Retinal pigment epithelial cell (primary cell): ENCODE measurements around the gene TMEM235.

ENCODE experiments used
- DNase-seq: peaks from one replicate; pipeline ENCODE4 v3.0.0-alpha.2; 2010; ENCODE audit warnings: low read depth
- H3K4me3 ChIP-seq: 2 replicates; pipeline ENCODE4 v1.5.1; 2011; ENCODE audit warnings: mild to moderate bottlenecking, low read length, control low read depth, moderate library complexity
- CTCF ChIP-seq: conservative IDR thresholded peaks from 2 replicates; pipeline ENCODE4 v1.5.1; 2011; ENCODE audit warnings: low read depth, low read length, control low read depth, inconsistent platforms

The TMEM235 gene

DNA sequence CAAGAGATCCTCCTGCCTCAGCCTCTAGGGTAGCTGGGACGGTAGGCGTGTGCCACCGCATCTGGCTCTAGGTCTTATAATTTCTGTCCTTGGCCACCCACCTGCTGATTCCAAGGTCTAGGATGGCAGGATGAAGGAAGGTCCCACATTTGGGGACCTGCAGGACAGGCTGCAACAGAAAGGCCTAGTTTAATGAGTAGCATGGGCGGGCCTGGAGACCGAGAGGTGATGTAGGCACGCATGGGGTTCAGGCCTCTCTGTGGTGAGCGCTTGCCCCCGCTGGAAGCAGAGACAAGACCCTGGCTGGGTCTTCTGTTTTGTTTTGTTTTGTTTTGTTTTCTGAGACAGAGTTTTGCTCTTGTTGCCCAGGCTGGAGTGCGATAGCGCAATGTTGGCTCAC is 33.7 kb downstream of the TMEM235 start:
- no peak for DNase-seq
- no peak overlapping the region for H3K4me3 ChIP-seq
- no peak for TF ChIP-seq CTCF

DNA sequence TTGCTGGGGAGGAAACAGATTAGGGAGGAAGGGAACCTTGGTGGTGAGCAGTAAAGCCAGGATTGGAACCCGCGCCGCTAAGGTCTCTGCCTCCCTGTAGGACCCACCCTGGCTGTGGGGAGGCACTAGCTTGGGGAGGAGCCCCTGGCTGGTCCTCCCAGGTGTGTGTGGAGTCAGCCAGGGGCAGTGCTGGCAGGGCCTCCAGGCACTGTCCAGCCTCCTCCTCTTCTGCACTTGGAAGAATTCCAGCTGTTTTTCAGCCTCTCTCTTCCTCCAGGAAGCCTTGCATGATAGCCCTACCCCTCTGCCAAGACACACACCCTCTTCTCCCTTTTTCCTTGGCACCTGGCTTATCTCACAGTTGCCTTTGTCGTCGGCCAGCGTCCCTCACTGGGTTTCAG is 34.8 kb downstream of the TMEM235 start:
- H3K4me3 ChIP-seq = no peak overlapping the region
- TF ChIP-seq CTCF = no peak
- DNase-seq = no peak

- no peak overlapping the region for H3K4me3 ChIP-seq
- no peak for DNase-seq
- TF ChIP-seq CTCF = no peak
Measured at GRCh38 chr17:78266771-78267170, 35.3 kb downstream of the TMEM235 start.

- no peak for TF ChIP-seq CTCF
- H3K4me3 ChIP-seq = no peak overlapping the region
Measured at GRCh38 chr17:78267253-78268073, 36.0 kb downstream of the TMEM235 start.

DNA sequence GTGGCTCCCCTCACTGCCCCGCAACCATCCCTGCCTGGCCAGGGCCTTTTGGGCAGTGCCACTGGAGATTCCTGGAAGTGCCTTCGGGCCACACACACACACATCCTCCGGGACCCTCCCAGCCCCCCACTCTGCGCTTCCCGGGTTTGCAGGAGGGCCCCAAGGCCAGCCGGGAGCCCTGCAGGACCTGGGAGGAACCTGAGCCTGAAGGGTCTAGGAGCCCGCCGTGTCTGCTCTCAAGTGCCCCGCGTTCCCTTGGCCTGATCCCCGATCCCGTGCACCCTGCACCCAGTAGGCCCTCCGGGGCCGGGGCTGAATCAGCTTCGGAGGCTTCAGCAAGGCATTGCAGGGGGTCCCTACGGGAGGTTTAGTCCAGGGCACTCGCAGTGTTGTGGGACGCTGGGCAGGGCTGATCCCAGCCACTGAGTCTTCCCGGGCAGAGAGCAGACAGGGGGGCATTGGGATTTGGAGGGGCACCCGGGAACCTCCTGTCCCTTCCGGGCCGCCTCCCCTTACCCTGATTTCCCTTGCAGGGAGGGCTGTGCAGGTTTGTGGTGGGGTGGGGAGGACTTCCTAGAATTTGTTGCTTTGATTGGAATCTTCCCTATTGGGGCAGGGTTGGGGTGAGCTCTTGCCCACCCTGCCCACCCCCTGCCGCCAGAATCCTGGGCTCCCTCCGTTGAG is 36.9 kb downstream of the TMEM235 start:
- H3K4me3 ChIP-seq = no peak overlapping the region
- no peak for DNase-seq
- no peak for TF ChIP-seq CTCF

More at GRCh38 chr17:78267253-78268073, 36.0 kb downstream of the TMEM235 start:
- no peak for DNase-seq

DNA sequence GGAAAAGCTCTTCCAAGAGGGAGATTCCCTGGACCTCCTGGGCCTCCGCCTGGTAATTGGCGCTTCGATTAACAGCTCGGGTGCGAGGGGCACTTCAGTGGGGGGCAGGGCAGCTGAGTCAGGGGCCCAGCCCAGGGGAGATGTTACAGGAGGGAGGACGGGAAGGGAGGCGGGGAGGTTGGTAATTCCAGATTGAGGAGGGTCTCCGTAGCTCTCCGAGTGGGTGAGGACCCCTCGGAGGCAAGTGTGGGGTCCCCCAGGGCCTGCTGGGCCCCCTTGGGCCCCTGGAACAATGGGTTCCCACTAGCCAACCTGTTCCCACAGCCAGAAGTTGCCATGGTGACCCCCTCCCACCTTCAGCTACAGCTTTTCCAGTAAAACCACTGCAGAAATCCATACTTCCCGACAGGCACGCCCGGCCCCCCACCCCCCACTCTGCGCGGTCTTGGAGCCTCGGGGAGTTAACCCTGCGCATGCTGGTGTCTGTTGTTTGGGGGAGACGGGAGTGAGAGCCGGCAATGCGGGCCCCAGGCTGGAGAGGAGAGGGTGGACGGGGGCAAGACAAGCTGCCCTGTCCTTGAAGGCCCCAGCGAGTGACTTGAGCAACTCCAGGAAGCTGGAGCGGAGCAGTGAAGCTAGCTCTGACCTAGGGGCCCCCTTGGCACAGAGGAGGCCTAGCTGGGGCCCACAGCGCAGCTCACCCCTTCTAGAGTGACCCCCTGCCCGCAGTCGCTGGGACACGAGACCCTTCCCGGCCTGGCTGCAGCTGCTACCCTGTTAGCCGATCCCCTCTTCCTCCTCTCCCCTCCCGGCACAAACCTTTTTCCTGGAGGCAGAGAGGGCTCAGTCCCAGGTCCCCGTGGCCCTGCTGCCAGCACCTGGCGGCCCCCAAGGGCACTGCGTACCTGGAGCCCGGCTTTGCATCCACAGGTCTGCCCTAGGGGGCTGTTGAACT is 37.8 kb downstream of the TMEM235 start:
- TF ChIP-seq CTCF = no peak
- DNase-seq = no peak
- no peak overlapping the region for H3K4me3 ChIP-seq
